ENCODE measurements around the gene CNKSR2.

The CNKSR2 gene

GRCh38 chrX:21616386-21616785 is 242.2 kb downstream of the CNKSR2 start:
- no peak for DNase-seq

- DNase-seq = no peak
Measured at GRCh38 chrX:21620234-21620633, 246.0 kb downstream of the CNKSR2 start.

GRCh38 chrX:21623778-21624501 is 249.7 kb downstream of the CNKSR2 start:
- no peak for DNase-seq

- no peak for DNase-seq
Measured at GRCh38 chrX:21632027-21632426, 257.8 kb downstream of the CNKSR2 start.

GRCh38 chrX:21638311-21638710 is 264.1 kb downstream of the CNKSR2 start:
- DNase-seq = no peak

GRCh38 chrX:21639775-21640174 is 265.6 kb downstream of the CNKSR2 start:
- no peak for DNase-seq

- no peak for DNase-seq
Measured at GRCh38 chrX:21645431-21645830, 271.2 kb downstream of the CNKSR2 start.

- DNase-seq = no peak
Measured at GRCh38 chrX:21645886-21646285, 271.7 kb downstream of the CNKSR2 start.

GRCh38 chrX:21655901-21656586 is 281.8 kb downstream of the CNKSR2 start:
- DNase-seq = no peak

- no peak for DNase-seq
Measured at GRCh38 chrX:21656587-21657317, 282.5 kb downstream of the CNKSR2 start.

GRCh38 chrX:21657318-21658151 is 283.3 kb downstream of the CNKSR2 start:
- DNase-seq = peak; percentile 61

- peak; percentile 60 for DNase-seq
Measured at GRCh38 chrX:21658152-21658737, 284.0 kb downstream of the CNKSR2 start, which contains the start of gene KLHL34. KLHL34 (minus strand) TSS chrX:21658330; CDS start chrX:21657788, 542 bp downstream.

GRCh38 chrX:21658746-21659145 is 284.5 kb downstream of the CNKSR2 start:
- no peak for DNase-seq

GRCh38 chrX:21659320-21659719 is 285.1 kb downstream of the CNKSR2 start:
- DNase-seq = no peak

GRCh38 chrX:21660156-21660555 is 285.9 kb downstream of the CNKSR2 start:
- no peak for DNase-seq

GRCh38 chrX:21661316-21661715 is 287.1 kb downstream of the CNKSR2 start:
- DNase-seq = no peak

- no peak for DNase-seq
Measured at GRCh38 chrX:21662761-21663160, 288.5 kb downstream of the CNKSR2 start.

- DNase-seq = no peak
Measured at GRCh38 chrX:21666252-21666651, 292.0 kb downstream of the CNKSR2 start.

- DNase-seq = no peak
Measured at GRCh38 chrX:21666679-21667078, 292.5 kb downstream of the CNKSR2 start.

GRCh38 chrX:21674430-21675186 is 300.4 kb downstream of the CNKSR2 start:
- DNase-seq = no peak

- DNase-seq = no peak
Measured at GRCh38 chrX:21675931-21676330, 301.7 kb downstream of the CNKSR2 start.

Measured in activated CD8-positive, alpha-beta memory T cell treated with anti-CD3 and anti-CD28 coated beads for 24 hours (primary cell).